Gastroesophageal sphincter (tissue), 4 donors: Measurements from ENCODE around the gene BCL2. TPM values are rescaled to one million over a fixed set of nuclear protein-coding genes. Genes with fewer than 3 reads are reported as not detected.

Experiments used
- ATAC-seq: fragments of 150-250 bp; one replicate; pipeline ENCODE4 v1.9.1; 2016; ENCODE audit warnings: mild to moderate bottlenecking, moderate library complexity
- H3K27ac ChIP-seq, 4 donors: fragments of 200-600 bp; sonication (generic) in 3 of 4; 1 replicate in 3 of 4; 2 replicates in 1 of 4; pipeline ENCODE4 v1.5.1; 2016 to 2019
- H3K27me3 ChIP-seq: fragments of 200-600 bp; sonication (generic); one replicate; pipeline ENCODE4 v1.5.1; 2019
- H3K36me3 ChIP-seq, 2 donors: fragments of 200-600 bp; sonication (generic); one replicate each; pipeline ENCODE4 v1.5.1; 2019; ENCODE audit warnings: control low read depth in 1 of 2
- H3K4me1 ChIP-seq, 3 donors: fragments of 200-600 bp; sonication (generic); 1 replicate in 2 of 3; 2 replicates in 1 of 3; pipeline ENCODE4 v1.5.1; 2016 to 2019; ENCODE audit warnings: control low read depth in 2 of 3
- H3K4me3 ChIP-seq, 2 donors: fragments of 200-600 bp; sonication (generic); one replicate each; pipeline ENCODE4 v1.5.1; 2019; ENCODE audit warnings: mild to moderate bottlenecking in 1 of 2, moderate library complexity in 1 of 2
- H3K9me3 ChIP-seq, 3 donors: fragments of 200-600 bp; sonication (generic); one replicate each; pipeline ENCODE4 v1.5.1; 2017 to 2019; ENCODE audit warnings: control low read depth in 2 of 3
- CTCF ChIP-seq, 4 experiments: fragments of 200-600 bp in 2 of 4; fragments of 450-650 bp in 2 of 4; sonication (generic) in 1 of 4; IDR thresholded peaks; one replicate each; pipeline ENCODE4 v1.5.1; 2017 to 2019; ENCODE audit warnings: antibody characterized with exemption in 4 of 4, mild to moderate bottlenecking in 2 of 4, moderate library complexity in 2 of 4
- EP300 ChIP-seq: sonication (generic); formaldehyde crosslinking; IDR thresholded peaks from one replicate; pipeline ENCODE4 v1.6.1; 2017; ENCODE audit warnings: antibody characterized with exemption, mild to moderate bottlenecking
- POLR2A ChIP-seq, 2 donors: fragments of 450-650 bp; IDR thresholded peaks; one replicate each; pipeline ENCODE4 v1.6.1; 2017; ENCODE audit warnings: antibody characterized with exemption in 2 of 2, mild to moderate bottlenecking in 2 of 2, moderate library complexity in 1 of 2
- POLR2AphosphoS5 ChIP-seq: sonication (generic); formaldehyde crosslinking; IDR thresholded peaks from one replicate; pipeline ENCODE4 v1.6.1; 2017; ENCODE audit warnings: antibody characterized with exemption
- WGBS, 2 donors: methylation state at CpG; one replicate each; pipeline ENCODE4 v1.1.5; 2018; ENCODE audit warnings: low coverage in 1 of 2; 5-methylcytosine and 5-hydroxymethylcytosine counted together
- total RNA-seq, 4 donors: library from RNA; depleted of rRNA; stranded (reverse); fragments of >200 nt; gene quantifications; one replicate each; pipeline ENCODE4 v1.1.0, GENCODE V29; 2016

The BCL2 gene
- total RNA-seq, 4 donors from 2014 or later = 31.2 to 41.7 (median 32.7) TPM

GRCh38 chr18:63320975-63321265 lies 1.4 kb upstream of the BCL2 start:
- no peaks in the 10 kb centered on the region for H3K36me3 ChIP-seq
- WGBS, 2 donors = 54 to 74% methylated on average over 6 to 7 of the region's 16 CpGs
- H3K4me3 ChIP-seq = peak overlapping the region in 1 of 2 donors; percentile 92
- peak overlapping the region in 3 of 4 donors; percentile 90 to 93 (median 92) for H3K27ac ChIP-seq
- no peaks in the 10 kb centered on the region for H3K27me3 ChIP-seq
- ATAC-seq = no peak
- no peaks in the 10 kb centered on the region for H3K9me3 ChIP-seq
- peaks cover 0 to 39% (median 4%) of the 10 kb centered on the region in 3 donors for H3K4me1 ChIP-seq
- TF ChIP-seq EP300 (no peak), POLR2AphosphoS5 (no peak), CTCF (IDR thresholded peaks at IDR 0.05) (no peak), POLR2A (IDR thresholded peaks at IDR 0.05) (no peak)

GRCh38 chr18:63320123-63320974 lies 780 bp upstream of the BCL2 start:
- ATAC-seq = peak; percentile 90
- Histone ChIP-seq H3K36me3 (no peaks in the 10 kb centered on the region), H3K4me1 (peaks cover 0 to 45% (median 4%) of the 10 kb centered on the region in 3 donors), H3K9me3 (no peaks in the 10 kb centered on the region), H3K27ac (peak overlapping the region; percentile 11 to 93 (median 91)), H3K4me3 (peak overlapping the region; percentile 57 to 92), H3K27me3 (no peaks in the 10 kb centered on the region)
- TF ChIP-seq POLR2A (IDR thresholded peaks at IDR 0.05) (no peak), CTCF (IDR thresholded peaks at IDR 0.05) (peak in 2 of 4 experiments; percentile 21 to 25), EP300 (no peak)
- 0% methylated on average over 4 of the region's 92 CpGs; no CpG with 5 or more reads in 1 of the 2 donors for WGBS, 2 donors

GRCh38 chr18:63318889-63319382 lies 633 bp downstream of the BCL2 start:
- Histone ChIP-seq H3K4me3 (peak overlapping the region; percentile 57 to 92), H3K9me3 (no peaks in the 10 kb centered on the region), H3K36me3 (no peaks in the 10 kb centered on the region), H3K27me3 (no peaks in the 10 kb centered on the region), H3K27ac (peak overlapping the region; percentile 67 to 93 (median 91)), H3K4me1 (peaks cover 0 to 58% (median 4%) of the 10 kb centered on the region in 3 donors)
- 1 to 4% methylated on average over 7 to 8 of the region's 8 CpGs for WGBS, 2 donors
- no peak for TF ChIP-seq POLR2AphosphoS5
- no peak for ATAC-seq

GRCh38 chr18:63317982-63318888 lies 1.3 kb downstream of the BCL2 start:
- peak; percentile 54 for TF ChIP-seq POLR2AphosphoS5
- TF ChIP-seq POLR2A (IDR thresholded peaks at IDR 0.05) = peak in 1 of 2 donors; percentile 11
- peak; percentile 60 to 94 (median 78) for TF ChIP-seq CTCF (IDR thresholded peaks at IDR 0.05)
- TF ChIP-seq EP300 = no peak
- Histone ChIP-seq H3K4me1 (peaks cover 0 to 65% (median 10%) of the 10 kb centered on the region in 3 donors), H3K36me3 (no peaks in the 10 kb centered on the region), H3K9me3 (no peaks in the 10 kb centered on the region), H3K27ac (peak overlapping the region; percentile 8 to 93 (median 91)), H3K4me3 (peak overlapping the region; percentile 57 to 92), H3K27me3 (no peaks in the 10 kb centered on the region)
- peak; percentile 27 for ATAC-seq
- 0 to 15% methylated on average over 8 to 13 of the region's 66 CpGs for WGBS, 2 donors

- Histone ChIP-seq H3K9me3 (no peaks in the 10 kb centered on the region), H3K27ac (peak overlapping the region; percentile 8 to 93 (median 91)), H3K36me3 (no peaks in the 10 kb centered on the region), H3K4me3 (peak overlapping the region; percentile 57 to 92), H3K27me3 (no peaks in the 10 kb centered on the region), H3K4me1 (peaks cover 0 to 68% (median 6%) of the 10 kb centered on the region in 3 donors)
- WGBS, 2 donors = 58 to 68% methylated on average over 6 to 9 of the region's 10 CpGs
- TF ChIP-seq EP300 (no peak), POLR2A (IDR thresholded peaks at IDR 0.05) (no peak)
- ATAC-seq = no peak
Measured at GRCh38 chr18:63317556-63317946, 2.0 kb downstream of the BCL2 start.
